Measurements from ENCODE around the gene LRRC45. TPM values are rescaled to one million over a fixed set of nuclear protein-coding genes. Genes with fewer than 3 reads are reported as not detected.

The LRRC45 gene
- total RNA-seq, 1 experiment from 2014 or later: 41.5 TPM

DNA sequence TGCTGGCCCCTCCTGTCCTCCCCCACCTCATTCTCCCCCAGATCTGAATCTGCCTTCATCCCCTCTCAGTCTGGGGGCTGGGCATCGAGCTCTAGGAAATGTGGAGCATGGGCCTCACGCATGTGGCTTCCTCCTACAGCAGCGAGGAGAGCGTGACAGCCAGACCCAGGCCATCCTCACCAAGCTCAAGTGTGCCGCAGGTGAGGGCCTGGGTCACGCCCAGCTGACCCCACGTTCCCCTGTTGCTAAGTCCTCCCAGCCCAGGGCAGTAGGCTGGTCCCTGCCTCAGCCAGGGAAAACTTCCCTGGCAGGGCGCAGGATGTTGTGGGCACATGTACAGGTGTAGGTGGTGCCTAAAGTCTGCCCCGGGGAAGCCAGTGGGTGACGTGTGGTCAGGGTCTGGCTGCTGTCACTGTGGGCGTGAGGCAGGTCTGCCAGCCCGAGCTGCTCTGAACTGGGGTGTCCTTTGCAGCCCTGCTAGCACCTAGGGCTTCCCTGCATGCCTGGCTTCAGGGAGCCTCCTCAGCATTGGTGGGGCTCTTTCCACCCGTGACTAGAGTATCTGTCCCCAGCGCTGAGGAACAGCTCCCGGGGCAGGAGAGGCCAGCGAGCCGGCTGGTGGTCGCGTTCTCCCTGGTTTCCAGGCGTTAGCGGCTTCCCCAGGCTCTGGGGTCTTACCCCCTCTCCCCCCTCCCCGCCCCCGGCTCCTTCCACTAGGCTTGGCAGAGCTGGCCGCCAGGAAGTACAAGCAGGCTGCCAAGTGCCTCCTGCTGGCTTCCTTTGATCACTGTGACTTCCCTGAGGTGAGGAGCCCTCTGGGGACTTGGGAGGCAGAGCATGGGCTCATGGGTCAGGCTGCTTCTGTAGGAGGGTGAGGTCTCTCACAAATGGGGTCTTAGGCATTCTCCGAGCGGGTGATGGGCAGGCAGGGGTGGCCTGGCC, 32.2 kb downstream of the LRRC45 start:
- no TSS peak for BruUV-seq (replicated peaks)
- intact Hi-C loops (cut with micrococcal nuclease; ENCODE audit: unreplicated experiment): no loop called here
- Histone ChIP-seq H3K27me3 (ENCODE audit: insufficient read depth, low read depth) (no peaks in the 10 kb centered on the region), H3F3A (ENCODE audit: insufficient read depth, low read depth) (no peaks in the 10 kb centered on the region), H3K27ac (no peak overlapping the region), H4K20me1 (ENCODE audit: insufficient read depth) (no peaks in the 10 kb centered on the region), H3K4me3 (no peak overlapping the region), H3K79me2 (ENCODE audit: low read depth) (peaks cover 13% of the 10 kb centered on the region), H3K9me2 (ENCODE audit: insufficient read depth) (no peaks in the 10 kb centered on the region), H3K4me2 (no peak overlapping the region), H3K9me3 (ENCODE audit: insufficient read depth, low read depth) (no peaks in the 10 kb centered on the region), H2AFZ (no peak overlapping the region), H3K36me3 (ENCODE audit: low read depth) (no peaks in the 10 kb centered on the region), H3K4me1 (replicated peaks; ENCODE audit: insufficient read depth) (no peaks in the 10 kb centered on the region)
- POLR2A ChIA-PET (ENCODE audit: unreplicated experiment): no interaction called here
- CTCF ChIA-PET: no interaction called here
- no peak for TF ChIP-seq EZH2 (IDR thresholded peaks at IDR 0.05; ENCODE audit: low read depth)
- TF ChIP-seq, protein P1, sequence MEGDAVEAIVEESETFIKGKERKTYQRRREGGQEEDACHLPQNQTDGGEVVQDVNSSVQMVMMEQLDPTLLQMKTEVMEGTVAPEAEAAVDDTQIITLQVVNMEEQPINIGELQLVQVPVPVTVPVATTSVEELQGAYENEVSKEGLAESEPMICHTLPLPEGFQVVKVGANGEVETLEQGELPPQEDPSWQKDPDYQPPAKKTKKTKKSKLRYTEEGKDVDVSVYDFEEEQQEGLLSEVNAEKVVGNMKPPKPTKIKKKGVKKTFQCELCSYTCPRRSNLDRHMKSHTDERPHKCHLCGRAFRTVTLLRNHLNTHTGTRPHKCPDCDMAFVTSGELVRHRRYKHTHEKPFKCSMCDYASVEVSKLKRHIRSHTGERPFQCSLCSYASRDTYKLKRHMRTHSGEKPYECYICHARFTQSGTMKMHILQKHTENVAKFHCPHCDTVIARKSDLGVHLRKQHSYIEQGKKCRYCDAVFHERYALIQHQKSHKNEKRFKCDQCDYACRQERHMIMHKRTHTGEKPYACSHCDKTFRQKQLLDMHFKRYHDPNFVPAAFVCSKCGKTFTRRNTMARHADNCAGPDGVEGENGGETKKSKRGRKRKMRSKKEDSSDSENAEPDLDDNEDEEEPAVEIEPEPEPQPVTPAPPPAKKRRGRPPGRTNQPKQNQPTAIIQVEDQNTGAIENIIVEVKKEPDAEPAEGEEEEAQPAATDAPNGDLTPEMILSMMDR (conservative IDR thresholded peaks at IDR 0.05): no peak
- DNase-seq: no peak

DNA sequence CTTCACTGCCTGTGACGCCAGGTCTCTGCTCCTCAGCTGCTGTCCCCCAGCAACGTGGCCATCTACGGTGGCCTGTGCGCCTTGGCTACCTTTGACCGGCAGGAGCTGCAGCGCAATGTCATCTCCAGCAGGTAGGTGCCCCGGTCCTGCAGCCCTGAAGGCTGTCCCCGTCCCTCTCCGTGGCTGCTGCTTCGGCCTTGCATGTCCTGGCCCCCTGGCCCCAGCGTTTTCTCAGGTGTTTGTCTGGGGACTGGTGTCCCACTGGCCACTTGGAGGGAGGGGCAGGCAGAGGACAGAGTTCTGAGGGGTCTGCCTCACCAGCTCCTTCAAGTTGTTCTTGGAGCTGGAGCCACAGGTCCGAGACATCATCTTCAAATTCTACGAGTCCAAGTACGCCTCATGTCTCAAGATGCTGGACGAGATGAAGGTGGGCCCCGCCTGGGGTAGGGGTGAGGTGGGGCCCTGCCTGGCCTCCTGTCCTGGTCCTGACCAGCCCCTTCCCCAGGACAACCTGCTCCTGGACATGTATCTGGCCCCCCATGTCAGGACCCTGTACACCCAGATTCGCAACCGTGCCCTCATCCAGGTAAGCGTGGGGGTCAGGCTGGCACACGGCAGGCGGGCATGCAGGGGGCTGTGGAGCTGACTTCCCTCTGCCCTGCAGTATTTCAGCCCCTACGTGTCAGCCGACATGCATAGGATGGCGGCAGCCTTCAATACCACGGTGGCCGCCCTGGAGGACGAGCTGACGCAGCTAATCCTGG, 33.0 kb downstream of the LRRC45 start:
- Histone ChIP-seq H3K79me2 (ENCODE audit: low read depth) (peaks cover 13% of the 10 kb centered on the region), H3K4me2 (no peak overlapping the region), H3K4me1 (replicated peaks; ENCODE audit: insufficient read depth) (no peaks in the 10 kb centered on the region), H3K9me3 (ENCODE audit: insufficient read depth, low read depth) (no peaks in the 10 kb centered on the region), H3K27ac (no peak overlapping the region), H2AFZ (no peak overlapping the region), H3K36me3 (ENCODE audit: low read depth) (no peaks in the 10 kb centered on the region), H3K9me2 (ENCODE audit: insufficient read depth) (no peaks in the 10 kb centered on the region), H4K20me1 (ENCODE audit: insufficient read depth) (no peaks in the 10 kb centered on the region), H3K4me3 (no peak overlapping the region), H3F3A (ENCODE audit: insufficient read depth, low read depth) (no peaks in the 10 kb centered on the region), H3K27me3 (ENCODE audit: insufficient read depth, low read depth) (no peaks in the 10 kb centered on the region)
- BruUV-seq (replicated peaks): no TSS peak
- ChIA-PET POLR2A (ENCODE audit: unreplicated experiment) (no interaction called here), CTCF (no interaction called here)
- no peak for DNase-seq
- TF ChIP-seq, protein P1 (conservative IDR thresholded peaks at IDR 0.05): no peak
- TF ChIP-seq EZH2 (IDR thresholded peaks at IDR 0.05; ENCODE audit: low read depth): no peak
- intact Hi-C loops (cut with micrococcal nuclease; ENCODE audit: unreplicated experiment): no loop called here

DNA sequence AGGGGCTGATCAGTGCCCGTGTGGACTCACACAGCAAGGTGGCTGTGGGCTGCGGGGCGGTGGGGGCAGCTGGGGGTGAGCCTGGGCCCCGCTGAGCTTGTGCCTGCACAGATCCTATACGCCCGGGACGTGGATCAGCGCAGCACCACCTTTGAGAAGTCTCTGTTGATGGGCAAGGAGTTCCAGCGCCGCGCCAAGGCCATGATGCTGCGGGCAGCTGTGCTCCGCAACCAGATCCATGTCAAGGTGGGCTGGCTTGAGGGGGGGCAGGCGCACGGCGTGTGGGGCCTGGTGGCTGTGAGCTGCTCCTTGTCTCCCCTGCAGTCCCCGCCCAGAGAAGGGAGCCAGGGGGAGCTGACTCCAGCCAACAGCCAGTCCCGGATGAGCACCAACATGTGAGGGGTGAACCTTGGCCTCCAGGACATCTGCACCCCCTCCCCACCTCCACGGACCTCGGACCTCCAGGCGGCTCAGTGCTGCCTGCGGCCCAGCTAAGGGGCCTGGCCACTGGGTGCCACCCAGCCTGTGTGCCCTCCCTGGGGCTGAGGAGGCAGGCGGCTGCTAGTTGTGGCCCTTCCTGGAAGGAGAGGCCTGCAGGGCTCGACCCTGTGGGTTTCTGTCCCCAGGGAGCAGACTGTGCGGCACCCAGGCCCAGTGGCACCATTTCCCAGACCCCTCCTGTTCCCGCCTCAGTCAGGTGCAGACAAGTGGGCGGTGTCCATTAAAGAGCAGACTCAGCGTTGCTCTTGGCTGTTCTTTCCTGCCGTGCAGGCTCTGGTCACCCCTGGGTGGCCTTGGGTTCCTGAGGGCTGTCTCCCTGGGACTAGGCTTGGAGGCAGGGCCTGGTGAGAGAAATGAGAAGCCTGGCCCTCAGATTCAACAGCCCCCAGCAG, 33.9 kb downstream of the LRRC45 start:
- ChIA-PET CTCF (no interaction called here), POLR2A (ENCODE audit: unreplicated experiment) (no interaction called here)
- Histone ChIP-seq H3K27ac (no peak overlapping the region), H2AFZ (no peak overlapping the region), H3K4me1 (replicated peaks; ENCODE audit: insufficient read depth) (no peaks in the 10 kb centered on the region), H3K9me2 (ENCODE audit: insufficient read depth) (no peaks in the 10 kb centered on the region), H3K4me2 (no peak overlapping the region), H4K20me1 (ENCODE audit: insufficient read depth) (no peaks in the 10 kb centered on the region), H3K4me3 (no peak overlapping the region), H3K36me3 (ENCODE audit: low read depth) (no peaks in the 10 kb centered on the region), H3K9me3 (ENCODE audit: insufficient read depth, low read depth) (no peaks in the 10 kb centered on the region), H3K79me2 (ENCODE audit: low read depth) (peaks cover 13% of the 10 kb centered on the region), H3F3A (ENCODE audit: insufficient read depth, low read depth) (no peaks in the 10 kb centered on the region), H3K27me3 (ENCODE audit: insufficient read depth, low read depth) (no peaks in the 10 kb centered on the region)
- BruUV-seq (replicated peaks): TSS peak; percentile 20
- TF ChIP-seq, protein P1 (conservative IDR thresholded peaks at IDR 0.05): no peak
- TF ChIP-seq EZH2 (IDR thresholded peaks at IDR 0.05; ENCODE audit: low read depth): no peak
- no peak for DNase-seq
- intact Hi-C loops (cut with micrococcal nuclease; ENCODE audit: unreplicated experiment): no loop called here
